H54 (cell line): ENCODE results near the gene LARGE2.

Experiments used
- DNase-seq: peaks from one replicate; pipeline ENCODE4 v3.0.0; 2011; ENCODE audit warnings: low spot score, mixed read lengths; ENCODE audit not compliant: insufficient read length
- FAIRE-seq: peaks from 3 replicates; lab custom pipeline; 2011; peaks lifted over from hg19 to GRCh38; lab: Jason Lieb, UNC
- POLR2A ChIP-seq: IDR thresholded peaks from 2 replicates; pipeline ENCODE4 v1.6.1; 2011; ENCODE audit warnings: low read depth, mild to moderate bottlenecking, low read length

Gene LARGE2

DNA sequence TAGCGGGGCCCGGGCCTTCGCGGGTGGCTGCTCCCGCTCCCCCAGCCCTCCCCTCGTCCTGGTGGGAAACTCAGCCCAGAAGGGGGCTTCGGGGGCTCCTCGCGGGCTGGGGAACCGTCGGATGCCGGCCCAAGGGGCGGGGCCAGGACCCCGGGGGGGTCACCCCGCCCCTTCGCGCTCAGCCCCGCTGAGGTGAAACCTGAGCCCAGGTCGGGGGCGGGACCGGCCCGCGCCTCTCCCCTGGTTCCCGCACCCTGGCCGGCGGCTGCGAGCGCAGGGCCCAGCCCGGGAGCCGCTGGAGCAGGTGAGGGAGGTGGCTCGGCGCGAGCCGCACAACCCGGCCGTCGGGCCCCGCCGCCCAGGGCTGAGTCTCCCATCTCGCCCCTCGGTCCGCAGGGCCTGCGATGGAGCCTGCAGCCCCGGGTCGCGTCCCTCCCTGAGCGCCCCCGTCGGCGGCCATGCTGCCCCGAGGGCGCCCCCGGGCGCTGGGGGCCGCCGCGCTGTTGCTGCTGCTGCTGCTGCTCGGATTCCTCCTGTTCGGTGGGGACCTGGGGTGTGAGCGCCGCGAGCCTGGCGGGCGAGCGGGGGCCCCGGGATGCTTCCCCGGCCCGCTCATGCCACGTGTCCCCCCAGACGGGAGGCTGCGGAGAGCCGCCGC lies at the start of gene LARGE2:
Gene LARGE2, plus strand, starts transcription at position 232 of the 658 bp plus-strand sequence. Its CDS starts 227 bp downstream, at position 459.
- no peak for TF ChIP-seq POLR2A
- DNase-seq (no peak), FAIRE-seq (no peak)

DNA sequence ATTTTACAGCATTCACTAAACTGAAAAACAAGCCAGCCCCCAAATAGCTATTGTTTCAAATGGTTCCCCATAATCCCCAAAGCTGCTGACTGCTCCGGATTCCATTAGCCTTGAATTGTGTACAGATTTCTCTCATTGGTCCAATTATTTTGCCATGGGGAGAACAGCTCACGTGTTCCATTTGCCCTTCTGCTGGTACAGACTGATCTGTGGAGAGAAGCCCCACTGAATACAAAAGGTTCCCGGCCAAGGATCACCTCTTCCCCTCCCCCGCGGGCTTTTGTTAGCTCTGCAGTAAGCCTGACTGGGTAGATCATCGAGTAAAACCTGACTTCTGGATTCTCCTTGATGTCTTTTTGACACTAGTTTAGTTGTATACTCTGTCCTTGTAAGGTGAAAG lies 46.1 kb upstream of the LARGE2 start:
- TF ChIP-seq POLR2A: no peak
- DNase-seq (no peak), FAIRE-seq (no peak)

DNA sequence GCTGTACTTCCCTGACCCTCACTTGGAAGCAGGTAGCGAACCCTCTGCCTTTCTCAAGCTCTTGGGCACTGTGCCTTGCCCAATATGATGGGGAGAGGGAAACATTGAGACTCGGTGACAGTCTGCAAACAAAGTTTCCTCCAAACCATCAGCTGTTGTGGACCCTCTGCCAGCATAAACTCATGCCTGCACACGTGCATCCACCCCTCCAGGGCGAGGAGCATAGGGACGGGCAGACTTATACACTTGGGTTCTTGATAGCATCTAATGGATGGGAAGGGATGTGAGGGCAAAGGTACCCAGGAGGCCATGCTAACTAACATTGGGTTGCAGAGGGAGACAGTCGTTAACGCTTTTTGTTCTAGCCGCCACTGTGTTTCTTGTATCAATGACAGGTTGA lies 45.2 kb upstream of the LARGE2 start:
- TF ChIP-seq POLR2A: no peak
- FAIRE-seq (no peak), DNase-seq (no peak)

DNA sequence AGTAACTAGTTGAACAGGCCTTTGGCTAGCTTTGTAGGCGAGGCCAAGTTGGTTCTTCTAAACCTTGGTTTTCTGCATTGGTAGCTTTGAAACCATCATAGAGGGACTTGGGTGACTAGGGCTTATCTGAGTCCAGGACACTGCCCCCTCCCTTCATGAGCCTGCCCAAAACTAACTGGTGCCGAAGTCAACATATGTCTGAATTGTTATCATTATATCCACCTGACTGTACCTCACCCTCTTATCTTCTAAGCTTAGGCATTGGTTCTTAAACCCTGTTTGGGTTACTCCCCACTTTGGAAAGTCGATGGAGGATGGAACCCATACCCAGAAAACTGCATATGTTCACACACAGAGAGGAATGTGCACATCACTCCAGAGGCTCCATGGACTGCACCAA lies 44.6 kb upstream of the LARGE2 start:
- TF ChIP-seq POLR2A: no peak
- no peak for FAIRE-seq

DNA sequence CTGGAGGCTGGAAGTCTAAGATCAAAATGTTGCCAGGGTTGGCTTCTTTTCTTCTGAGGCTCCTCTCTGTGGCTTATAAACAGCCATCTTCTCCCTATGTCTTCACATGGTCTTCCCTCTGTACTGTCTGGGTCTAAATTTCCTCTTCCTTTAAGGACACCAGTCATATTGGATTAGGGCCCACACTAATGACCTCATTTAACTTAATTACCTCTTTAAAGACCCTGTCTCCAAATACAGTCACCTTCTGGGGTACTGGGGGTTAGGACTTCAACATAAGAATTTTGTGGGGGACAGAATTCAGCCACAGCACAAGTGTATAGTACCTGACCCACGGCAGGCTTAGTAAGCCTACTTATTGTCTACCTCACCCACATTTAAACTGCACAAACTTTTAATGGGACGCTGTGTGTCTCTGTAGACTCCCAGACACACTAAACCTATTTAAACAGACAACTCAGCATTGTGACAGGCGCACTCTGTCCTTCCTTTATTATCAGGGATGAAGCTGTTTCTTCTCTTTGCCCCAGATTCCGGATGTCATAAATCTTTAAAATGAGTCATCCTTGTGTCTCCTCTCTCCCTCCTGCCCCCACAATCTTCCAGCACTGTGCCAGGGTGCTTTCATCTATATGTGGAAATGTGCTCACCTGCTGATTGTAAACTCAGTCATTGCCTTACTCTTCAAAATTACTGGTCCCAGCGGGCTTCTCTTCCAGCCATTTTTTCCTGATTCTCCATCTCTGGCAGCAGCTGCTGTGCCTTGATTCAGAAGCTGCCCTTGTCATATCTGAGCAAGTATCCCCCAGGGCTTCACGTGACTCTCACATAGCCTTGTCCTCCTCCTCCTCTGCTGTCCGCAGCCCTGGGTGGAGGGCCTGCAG lies 42.4 kb upstream of the LARGE2 start:
- no peak for FAIRE-seq
- peak; percentile 84 for DNase-seq
- no peak for TF ChIP-seq POLR2A

More for the DNA sequence above, 44.6 kb upstream of the LARGE2 start:
- no peak for DNase-seq

DNA sequence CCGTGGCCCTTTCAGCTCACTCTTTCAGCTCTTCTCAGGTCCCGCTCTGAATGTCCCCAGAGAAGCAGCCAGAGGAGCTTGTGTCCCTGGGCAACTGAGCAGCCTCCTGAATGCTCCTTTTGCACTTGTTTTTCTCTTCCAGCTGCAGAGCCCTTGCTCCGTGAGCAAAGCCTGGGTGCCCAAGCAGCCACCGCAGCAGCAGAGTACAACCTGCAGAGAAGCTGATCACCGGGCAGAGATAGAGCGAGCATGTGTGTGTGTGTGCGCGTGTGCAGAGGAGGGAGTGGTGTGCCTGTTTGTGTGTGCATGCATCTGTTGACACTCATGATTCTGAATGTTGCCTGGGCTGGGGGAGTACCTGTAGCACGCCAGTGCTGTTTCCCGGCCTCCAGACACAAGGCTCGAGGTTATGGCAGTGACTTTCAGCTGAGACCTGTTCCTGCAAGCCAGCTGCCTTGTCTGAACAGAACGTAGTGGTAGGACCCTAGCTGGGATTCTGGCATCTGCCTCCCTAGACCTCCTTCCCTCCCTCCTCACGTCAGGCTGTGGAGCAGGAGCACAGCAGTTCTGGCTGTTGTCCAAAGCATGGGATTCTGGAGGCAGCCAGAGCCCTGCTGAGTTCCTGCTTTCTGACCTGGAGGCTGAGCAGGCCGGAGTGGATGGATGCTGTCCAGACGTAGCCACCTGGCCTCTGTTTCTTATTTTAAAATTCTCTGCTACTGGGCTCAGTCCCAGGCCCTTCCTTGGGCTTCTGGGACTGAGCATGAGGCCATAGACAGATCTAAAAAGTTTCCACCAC lies 41.5 kb upstream of the LARGE2 start:
- TF ChIP-seq POLR2A: no peak
- DNase-seq (no peak), FAIRE-seq (no peak)

DNA sequence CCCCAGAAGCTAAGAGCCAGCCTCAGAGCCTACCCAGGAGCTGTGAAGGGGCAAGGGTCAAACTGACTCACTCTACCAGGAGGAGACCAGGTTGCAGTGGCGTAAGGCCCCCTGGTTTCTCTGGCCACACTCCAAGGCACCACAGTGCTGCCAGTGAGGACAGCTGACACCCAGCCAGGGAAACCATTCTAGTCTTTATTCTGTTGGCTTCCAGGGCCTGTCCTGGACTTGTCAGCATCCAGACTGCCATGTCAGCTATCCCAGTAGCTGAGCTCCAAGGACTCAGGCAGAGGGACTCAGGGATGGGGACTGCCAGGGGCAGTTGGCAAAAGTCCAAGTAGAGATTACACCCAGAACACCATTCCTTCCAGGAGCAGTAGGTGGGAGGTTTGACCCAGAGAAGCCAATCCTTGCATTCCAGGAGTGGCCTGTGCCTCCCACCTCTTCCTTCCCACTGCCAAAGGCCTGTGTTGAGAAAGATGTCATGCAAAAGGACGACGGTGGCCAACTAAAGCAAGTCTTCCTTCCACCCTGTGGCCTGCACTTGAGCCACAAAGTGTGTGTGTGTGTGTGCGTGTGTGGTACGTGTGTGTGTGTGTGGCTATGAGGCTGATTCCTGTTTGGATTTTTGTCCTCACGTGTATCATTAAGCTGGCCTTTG lies 40.6 kb upstream of the LARGE2 start:
- DNase-seq: no peak
- no peak for TF ChIP-seq POLR2A
- no peak for FAIRE-seq

DNA sequence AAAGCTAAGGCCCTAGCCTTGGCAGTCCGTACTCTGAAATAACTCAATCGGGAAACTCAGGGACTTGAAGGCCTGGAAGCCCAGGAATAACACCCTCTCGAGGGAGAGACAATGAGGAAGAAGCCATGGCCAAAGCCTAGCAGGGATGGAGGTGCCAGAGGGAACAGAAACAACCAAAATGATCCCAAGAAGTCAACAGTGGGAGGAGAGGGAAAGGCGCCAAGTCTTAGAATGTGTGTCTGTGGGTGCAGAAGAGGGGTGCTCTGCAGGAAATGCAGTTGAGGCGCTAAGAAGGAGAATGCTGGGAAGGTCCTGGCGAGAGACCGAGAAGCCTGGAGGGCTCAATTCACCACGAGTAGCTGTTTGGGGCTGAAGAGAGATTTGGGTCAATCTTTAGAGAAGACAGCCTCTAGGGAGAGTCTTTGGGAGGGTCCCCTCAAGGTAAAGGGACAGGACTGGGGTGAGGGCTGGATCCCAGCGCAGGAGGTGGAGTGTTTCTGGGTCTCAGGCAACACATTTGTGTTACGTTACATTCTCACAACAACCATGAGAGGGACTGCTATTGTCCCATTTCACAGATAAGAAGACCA lies 37.8 kb upstream of the LARGE2 start:
- FAIRE-seq: no peak
- no peak for TF ChIP-seq POLR2A
- DNase-seq: no peak

DNA sequence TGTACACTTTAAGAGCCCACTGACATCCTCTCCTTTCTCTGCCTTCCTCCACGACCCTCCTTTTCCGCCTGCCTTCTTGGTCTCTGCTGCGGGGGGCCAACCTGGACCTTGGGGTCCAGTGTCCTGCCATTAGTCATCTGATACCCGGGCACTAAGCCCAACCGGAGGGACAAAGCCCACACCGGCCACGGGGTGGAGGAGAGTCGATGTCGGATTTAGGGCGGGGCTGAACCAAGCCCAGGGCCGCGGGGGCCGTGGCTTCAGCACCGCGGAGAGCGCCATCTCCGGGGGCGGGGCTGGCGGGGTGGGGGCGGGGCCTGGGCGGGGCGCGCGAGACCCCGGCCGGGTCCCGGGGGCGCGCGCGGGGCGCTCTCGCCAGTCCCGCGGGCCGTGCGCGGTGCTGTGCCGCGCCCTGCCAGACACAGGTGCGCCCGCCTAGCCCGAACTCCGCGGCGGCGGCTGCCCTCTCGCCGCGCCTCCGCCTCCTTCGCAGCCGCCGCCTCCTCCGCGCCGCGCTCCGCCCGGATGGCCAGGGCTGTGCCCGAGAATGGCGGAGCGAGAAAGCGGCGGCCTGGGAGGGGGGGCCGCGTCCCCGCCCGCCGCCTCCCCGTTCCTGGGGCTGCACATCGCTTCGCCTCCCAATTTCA lies 37.1 kb upstream of the LARGE2 start, which contains the start of gene MAPK8IP1:
Gene MAPK8IP1, plus strand, starts transcription at position 378 of the 647 bp plus-strand sequence. Its CDS starts 170 bp downstream, at position 548.
- TF ChIP-seq POLR2A: no peak
- DNase-seq (no peak), FAIRE-seq (no peak)

DNA sequence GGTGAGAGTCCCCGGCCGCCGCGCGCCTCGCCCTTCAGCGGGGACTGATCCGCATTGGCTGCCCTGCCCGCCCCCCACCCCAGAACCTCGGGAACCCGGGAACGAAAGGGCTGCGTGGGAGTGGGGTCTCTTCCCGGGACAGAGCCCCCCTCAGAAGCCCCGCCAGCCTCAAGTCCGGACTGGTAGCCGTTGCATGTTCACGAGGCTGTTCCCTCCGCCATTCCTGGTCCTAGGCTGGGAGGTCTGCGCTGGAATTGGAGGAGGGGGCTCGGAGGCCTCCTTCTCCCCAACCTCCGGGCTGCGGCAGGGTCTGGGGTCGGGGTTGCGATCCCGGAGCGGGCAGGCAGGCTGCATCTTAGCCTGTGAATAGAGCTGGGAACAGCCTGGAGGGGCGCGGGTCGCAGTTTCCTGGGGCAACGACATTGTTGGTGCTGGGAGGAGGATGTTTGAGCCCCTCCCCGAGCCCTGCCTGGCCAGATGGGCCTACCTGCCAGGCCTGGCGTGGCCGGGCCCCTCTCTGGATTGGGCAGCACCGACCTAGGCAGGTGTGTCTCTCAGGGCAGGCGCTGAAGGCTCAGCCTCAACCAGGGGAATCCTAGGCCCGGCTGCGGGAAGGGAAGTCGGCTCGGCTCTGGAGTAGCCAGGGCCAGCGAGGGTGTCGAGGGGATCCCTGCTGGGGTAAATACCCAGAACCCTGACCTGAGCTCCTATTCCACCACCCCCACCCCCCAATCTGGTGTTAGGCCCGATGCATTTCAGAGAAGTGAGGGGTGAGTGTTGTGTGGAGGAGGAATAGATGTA lies 36.3 kb upstream of the LARGE2 start:
- DNase-seq (no peak), FAIRE-seq (no peak)
- no peak for TF ChIP-seq POLR2A

DNA sequence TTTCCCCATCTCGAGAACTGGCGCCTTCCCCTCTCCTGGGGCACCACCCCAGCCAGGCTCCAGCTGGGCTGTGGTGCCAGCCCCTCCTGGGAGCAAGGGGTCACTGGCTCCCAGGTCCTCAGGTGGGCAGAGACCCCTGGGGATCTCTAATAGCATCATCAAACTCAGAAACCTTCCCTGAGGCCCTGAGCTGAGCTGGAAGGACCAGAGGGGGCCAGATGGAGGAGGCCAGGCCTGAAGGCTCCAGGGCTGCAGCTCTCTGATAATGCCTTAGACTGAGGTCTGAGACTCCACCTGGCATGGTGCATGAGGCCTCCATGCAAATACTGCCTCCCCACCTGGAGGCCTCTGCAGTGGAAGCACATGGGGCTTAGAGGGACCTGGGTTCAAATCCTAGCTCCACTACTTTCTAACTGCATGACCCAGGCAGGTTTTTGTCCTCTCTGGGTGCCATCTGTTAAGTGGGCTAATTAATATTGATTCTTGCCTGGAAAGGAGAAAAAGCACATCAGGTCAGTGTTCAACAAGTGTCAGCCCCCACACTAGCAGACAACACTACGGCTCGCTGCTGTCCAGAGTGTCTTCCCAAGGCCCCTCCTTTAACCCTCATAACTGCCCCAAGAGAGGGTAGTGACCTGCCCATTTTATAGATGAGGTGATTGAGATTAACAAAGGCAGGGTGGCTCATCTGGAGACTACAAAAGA lies 35.5 kb upstream of the LARGE2 start:
- no peak for FAIRE-seq
- no peak for DNase-seq
- no peak for TF ChIP-seq POLR2A
